SK-N-SH treated with all-trans-retinoic acid at 6 μM for 48 hours (cell line): Measurements from ENCODE around the gene ORC4.
"Not testable (repeated sequence)": the region's sequence is repeated elsewhere in the genome, so short reads cannot be mapped to it uniquely, and the experiment has no call there.

Experiments
- ARNTL ChIP-seq: fragments of 450-650 bp; formaldehyde crosslinking; IDR thresholded peaks from 2 replicates; pipeline ENCODE4 v1.5.0; 2020; ENCODE audit warnings: low read depth, mild to moderate bottlenecking, moderate library complexity, borderline replicate concordance
- RARB ChIP-seq: fragments of 250-450 bp; sonication (Bioruptor Pico); IDR thresholded peaks from 2 replicates; pipeline ENCODE4 v1.8.0; 2021; ENCODE audit warnings: mild to moderate bottlenecking, moderate library complexity
- ZNF565 ChIP-seq: fragments of 450-650 bp; formaldehyde crosslinking; conservative IDR thresholded peaks from 2 replicates; pipeline ENCODE4 v1.5.0; 2020; ENCODE audit warnings: low read depth, mild to moderate bottlenecking, moderate library complexity

- not testable (repeated sequence) for TF ChIP-seq ZNF565, ARNTL, RARB (CRISPR knock-in tag)
Observed at GRCh38 chr2:148008411-148008810, 12.1 kb downstream of the ORC4 start.
